OCI-LY7 (cell line): ENCODE results near the gene PCDHGA4. TPM values are rescaled to one million over a fixed set of nuclear protein-coding genes. Genes with fewer than 3 reads are reported as not detected.
A peak's percentile ranks its signal among the peaks of the same experiment; 100 is the strongest.

Experiments used
- BruUV-seq: library from RNA; stranded (reverse); fragments of 400-500 nt; replicated peaks from 2 replicates; lab custom pipeline; 2021; lab: Mats Ljungman, UMichigan
- CTCF ChIA-PET: fragments of 300-600 bp; sonication (Branson Sonifier 250); formaldehyde crosslinking; loops from one replicate; lab custom pipeline; 2022; ENCODE audit warnings: antibody characterized with exemption; ENCODE audit not compliant: unreplicated experiment; lab: Charles Lee
- POLR2A ChIA-PET: fragments of 300-600 bp; sonication (Branson Sonifier 250); formaldehyde crosslinking; loops from one replicate; lab custom pipeline; 2022; ENCODE audit warnings: antibody characterized with exemption; lab: Charles Lee
- DNase-seq: peaks from one replicate; pipeline ENCODE4 v3.0.0-alpha.2; 2015; ENCODE audit warnings: low spot score
- H2AFZ ChIP-seq: fragments of 200-600 bp; sonication (generic), shearing (Covaris generic); 2 replicates; pipeline ENCODE4 v1.6.1; 2014; ENCODE audit warnings: mild to moderate bottlenecking, antibody characterized with exemption, low read length, moderate library complexity
- H3K27ac ChIP-seq: fragments of 200-600 bp; sonication (generic); 2 replicates; pipeline ENCODE4 v1.5.1; 2014; ENCODE audit warnings: mixed run types, low read depth, mild to moderate bottlenecking, moderate library complexity, low read length, inconsistent platforms; ENCODE audit not compliant: poor library complexity, severe bottlenecking
- H3K36me3 ChIP-seq: fragments of 200-600 bp; sonication (generic); 2 replicates; pipeline ENCODE4 v1.6.1; 2014; ENCODE audit warnings: mild to moderate bottlenecking, antibody characterized with exemption, low read length, moderate library complexity, mixed read lengths; ENCODE audit not compliant: insufficient read depth
- H3K4me1 ChIP-seq: fragments of 200-600 bp; sonication (generic); 2 replicates; pipeline ENCODE4 v1.5.1; 2014; ENCODE audit warnings: mild to moderate bottlenecking, low read length; ENCODE audit not compliant: insufficient read depth, poor library complexity, severe bottlenecking
- H3K4me2 ChIP-seq: fragments of 200-600 bp; sonication (generic); 2 replicates; pipeline ENCODE4 v1.6.1; 2014; ENCODE audit warnings: mild to moderate bottlenecking, low read length
- H3K4me3 ChIP-seq: fragments of 200-600 bp; sonication (generic); 2 replicates; pipeline ENCODE4 v1.5.1; 2014; ENCODE audit warnings: mild to moderate bottlenecking, low read depth, low read length; ENCODE audit not compliant: poor library complexity, severe bottlenecking
- H3K79me2 ChIP-seq: fragments of 200-600 bp; sonication (generic); 2 replicates; pipeline ENCODE4 v1.6.1; 2016; ENCODE audit warnings: low read depth, mild to moderate bottlenecking, low read length, moderate library complexity, mixed read lengths; ENCODE audit not compliant: insufficient read depth
- H3K9me2 ChIP-seq: fragments of 200-600 bp; sonication (generic); 2 replicates; pipeline ENCODE4 v1.6.1; 2016; ENCODE audit warnings: mild to moderate bottlenecking, low read length, mixed read lengths; ENCODE audit not compliant: insufficient read depth
- H3K9me3 ChIP-seq: fragments of 200-600 bp; sonication (generic); 2 replicates; pipeline ENCODE4 v1.6.1; 2014; ENCODE audit warnings: mild to moderate bottlenecking, mixed run types, low read length, mixed read lengths
- H4K20me1 ChIP-seq: fragments of 200-600 bp; sonication (generic); 2 replicates; pipeline ENCODE4 v1.6.1; 2014; ENCODE audit warnings: mild to moderate bottlenecking, antibody characterized with exemption, low read length, moderate library complexity, mixed read lengths; ENCODE audit not compliant: insufficient read depth
- EZH2phosphoT487 ChIP-seq: fragments of 200-600 bp; sonication (generic); IDR thresholded peaks from 2 replicates; pipeline ENCODE4 v1.6.1; 2018; ENCODE audit warnings: low read depth, borderline replicate concordance, mild to moderate bottlenecking, mixed run types, antibody characterized with exemption, low read length, moderate library complexity, mixed read lengths
- intact Hi-C: fragments of 100-400 bp; cut with micrococcal nuclease; formaldehyde crosslinking; loops from one replicate; pipeline ENCODE4 v1.10.0; 2022; ENCODE audit not compliant: unreplicated experiment
- total RNA-seq, 2 experiments: library from RNA; depleted of rRNA in 1 of 2; stranded (reverse); fragments of >200 nt in 1 of 2; shearing (Covaris generic) in 1 of 2; gene quantifications; 2 replicates each; pipeline ENCODE4 v1.2.3, GENCODE V29; 2014 to 2022
- TF ChIP-seq, protein P1 (sequence below): fragments of 200-600 bp; sonication (generic); conservative IDR thresholded peaks from 2 replicates; pipeline ENCODE4 v1.5.1; 2014; ENCODE audit warnings: mild to moderate bottlenecking, antibody characterized with exemption, low read length, moderate library complexity, mixed read lengths

PCDHGA4 gene
- total RNA-seq, 2 experiments from 2014 or later = 1.9 to 3.5 TPM

DNA sequence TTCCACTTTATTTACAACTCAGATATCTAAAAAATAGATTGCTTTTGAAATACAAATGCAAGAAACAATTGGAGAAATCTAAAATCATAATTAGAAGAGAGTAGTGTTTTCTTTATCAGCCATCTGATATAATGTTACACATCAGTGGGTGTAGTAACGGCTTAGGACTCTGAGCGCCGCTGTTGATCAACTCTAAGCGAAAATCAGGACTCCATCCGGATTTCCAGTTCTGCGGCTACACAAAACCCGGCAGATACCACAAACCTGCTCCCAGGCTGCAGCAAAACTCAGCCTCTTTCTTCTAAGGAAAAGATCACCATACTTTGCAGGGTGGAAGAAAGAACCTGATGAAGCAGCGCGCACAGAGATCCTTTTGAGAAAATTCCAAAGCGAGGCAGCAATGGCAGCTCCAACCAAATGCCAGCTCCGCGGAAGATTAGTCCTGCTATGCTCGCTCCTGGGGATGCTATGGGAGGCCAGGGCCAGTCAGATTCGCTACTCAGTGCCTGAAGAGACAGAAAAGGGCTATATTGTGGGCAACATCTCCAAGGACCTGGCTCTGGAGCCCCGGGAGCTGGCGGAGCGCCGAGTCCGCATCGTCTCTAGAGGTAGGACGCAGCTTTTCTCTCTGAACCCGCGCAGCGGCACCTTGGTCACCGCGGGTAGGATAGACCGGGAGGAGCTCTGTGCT is 47.9 kb downstream of the PCDHGA4 start, which contains the start of gene PCDHGA9:
PCDHGA9 (plus strand) TSS at position 226 of the 691 bp plus-strand sequence; CDS start at position 401, 175 bp downstream.
- no peaks in the 10 kb centered on the region for H3K9me2 ChIP-seq
- H3K4me2 ChIP-seq = no peak within 1 kb of the TSS
- H3K79me2 ChIP-seq = no peaks in the 10 kb centered on the region
- DNase-seq = no peak
- CTCF ChIA-PET = no interaction called here
- no peaks in the 10 kb centered on the region for H3K36me3 ChIP-seq
- no peak within 1 kb of the TSS for H3K27ac ChIP-seq
- no peak for TF ChIP-seq EZH2phosphoT487
- TF ChIP-seq, protein P1, sequence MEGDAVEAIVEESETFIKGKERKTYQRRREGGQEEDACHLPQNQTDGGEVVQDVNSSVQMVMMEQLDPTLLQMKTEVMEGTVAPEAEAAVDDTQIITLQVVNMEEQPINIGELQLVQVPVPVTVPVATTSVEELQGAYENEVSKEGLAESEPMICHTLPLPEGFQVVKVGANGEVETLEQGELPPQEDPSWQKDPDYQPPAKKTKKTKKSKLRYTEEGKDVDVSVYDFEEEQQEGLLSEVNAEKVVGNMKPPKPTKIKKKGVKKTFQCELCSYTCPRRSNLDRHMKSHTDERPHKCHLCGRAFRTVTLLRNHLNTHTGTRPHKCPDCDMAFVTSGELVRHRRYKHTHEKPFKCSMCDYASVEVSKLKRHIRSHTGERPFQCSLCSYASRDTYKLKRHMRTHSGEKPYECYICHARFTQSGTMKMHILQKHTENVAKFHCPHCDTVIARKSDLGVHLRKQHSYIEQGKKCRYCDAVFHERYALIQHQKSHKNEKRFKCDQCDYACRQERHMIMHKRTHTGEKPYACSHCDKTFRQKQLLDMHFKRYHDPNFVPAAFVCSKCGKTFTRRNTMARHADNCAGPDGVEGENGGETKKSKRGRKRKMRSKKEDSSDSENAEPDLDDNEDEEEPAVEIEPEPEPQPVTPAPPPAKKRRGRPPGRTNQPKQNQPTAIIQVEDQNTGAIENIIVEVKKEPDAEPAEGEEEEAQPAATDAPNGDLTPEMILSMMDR = peak; percentile 26; the same call in 1 of the 2 replicates
- POLR2A ChIA-PET = interaction anchor here (0.6 kb wide), 1 partner anchor 72 kb away, joined by 6 read pairs; no protein-coding TSS in a partner anchor
- no peaks in the 10 kb centered on the region for H4K20me1 ChIP-seq
- no peaks in the 10 kb centered on the region for H3K9me3 ChIP-seq
- intact Hi-C loops = no loop called here
- H2AFZ ChIP-seq = no peak within 1 kb of the TSS
- no peak within 1 kb of the TSS for H3K4me3 ChIP-seq
- BruUV-seq = no TSS peak
- H3K4me1 ChIP-seq = no peaks in the 10 kb centered on the region

DNA sequence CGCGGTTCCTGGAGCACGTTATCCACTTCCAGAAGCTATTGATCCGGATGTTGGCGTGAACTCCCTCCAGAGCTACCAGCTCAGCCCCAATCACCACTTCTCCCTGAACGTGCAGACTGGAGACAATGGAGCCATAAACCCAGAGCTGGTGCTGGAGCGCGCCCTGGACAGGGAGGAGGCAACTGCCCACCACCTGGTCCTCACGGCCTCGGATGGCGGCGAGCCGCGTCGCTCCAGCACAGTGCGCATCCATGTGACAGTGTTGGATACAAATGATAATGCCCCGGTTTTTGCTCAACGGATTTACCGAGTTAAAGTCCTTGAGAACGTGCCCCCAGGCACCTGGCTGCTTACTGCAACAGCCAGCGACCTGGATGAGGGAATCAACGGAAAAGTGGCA is 48.6 kb downstream of the PCDHGA4 start:
- DNase-seq = no peak
- BruUV-seq = no TSS peak
- CTCF ChIA-PET = no interaction called here
- H3K4me2 ChIP-seq = no peak overlapping the region
- H4K20me1 ChIP-seq = no peaks in the 10 kb centered on the region
- no peaks in the 10 kb centered on the region for H3K36me3 ChIP-seq
- no peak overlapping the region for H3K4me3 ChIP-seq
- intact Hi-C loops = no loop called here
- H3K9me3 ChIP-seq = no peaks in the 10 kb centered on the region
- H3K4me1 ChIP-seq = no peaks in the 10 kb centered on the region
- H3K27ac ChIP-seq = no peak overlapping the region
- H2AFZ ChIP-seq = no peak overlapping the region
- H3K9me2 ChIP-seq = no peaks in the 10 kb centered on the region
- no peak for TF ChIP-seq EZH2phosphoT487
- TF ChIP-seq, protein P1 = no peak
- no peaks in the 10 kb centered on the region for H3K79me2 ChIP-seq
- POLR2A ChIA-PET = interaction anchor here (0.6 kb wide), 1 partner anchor 73 kb away, joined by 6 read pairs; no protein-coding TSS in a partner anchor

Other genes with a start within 250 kb of the PCDHGA4 start
Only the 30 nearest of the 36 such genes appear.
- 0.06 TPM in 1 of 2 replicates, not detected in the other for gene PCDHB9, start 167.9 kb upstream of the PCDHGA4 start, total RNA-seq (2014; rRNA removed; shearing (Covaris generic))
- gene PCDHB9, start 167.9 kb upstream of the PCDHGA4 start, total RNA-seq (2022) = 0.33 TPM in 1 of 2 replicates, not detected in the other
- gene PCDHB10, start 162.7 kb upstream of the PCDHGA4 start, total RNA-seq (2014; rRNA removed; shearing (Covaris generic)) = 0.08 TPM in 1 of 2 replicates, not detected in the other
- not detected in 2 replicates for gene PCDHB10, start 162.7 kb upstream of the PCDHGA4 start, total RNA-seq (2022)
- not detected in 2 replicates for gene PCDHB11, start 155.4 kb upstream of the PCDHGA4 start, total RNA-seq (2014; rRNA removed; shearing (Covaris generic))
- gene PCDHB11, start 155.4 kb upstream of the PCDHGA4 start, total RNA-seq (2022) = not detected in 2 replicates
- gene PCDHB12, start 146.3 kb upstream of the PCDHGA4 start, total RNA-seq (2014; rRNA removed; shearing (Covaris generic)) = not detected in 2 replicates
- gene PCDHB12, start 146.3 kb upstream of the PCDHGA4 start, total RNA-seq (2022) = not detected in 2 replicates
- gene PCDHB13, start 141.1 kb upstream of the PCDHGA4 start, total RNA-seq (2014; rRNA removed; shearing (Covaris generic)) = 0.22 TPM in 1 of 2 replicates, not detected in the other
- not detected in 2 replicates for gene PCDHB13, start 141.1 kb upstream of the PCDHGA4 start, total RNA-seq (2022)
- 0.22 TPM in 1 of 2 replicates, not detected in the other for gene PCDHB14, start 131.7 kb upstream of the PCDHGA4 start, total RNA-seq (2014; rRNA removed; shearing (Covaris generic))
- not detected in 2 replicates for gene PCDHB14, start 131.7 kb upstream of the PCDHGA4 start, total RNA-seq (2022)
- gene PCDHB15, start 109.6 kb upstream of the PCDHGA4 start, total RNA-seq (2014; rRNA removed; shearing (Covaris generic)) = not detected in 2 replicates
- gene PCDHB15, start 109.6 kb upstream of the PCDHGA4 start, total RNA-seq (2022) = not detected in 2 replicates
- 0.16 and 0.95 TPM in 2 replicates for gene SLC25A2, start 51.0 kb upstream of the PCDHGA4 start, total RNA-seq (2014; rRNA removed; shearing (Covaris generic))
- gene SLC25A2, start 51.0 kb upstream of the PCDHGA4 start, total RNA-seq (2022) = 0.70 and 1.6 TPM in 2 replicates
- 115 and 126 TPM in 2 replicates for gene TAF7, start 34.2 kb upstream of the PCDHGA4 start, total RNA-seq (2014; rRNA removed; shearing (Covaris generic))
- gene TAF7, start 34.2 kb upstream of the PCDHGA4 start, total RNA-seq (2022) = 103 and 113 TPM in 2 replicates
- gene PCDHGA1, start 24.5 kb upstream of the PCDHGA4 start, total RNA-seq (2014; rRNA removed; shearing (Covaris generic)) = 1.3 and 1.8 TPM in 2 replicates
- gene PCDHGA1, start 24.5 kb upstream of the PCDHGA4 start, total RNA-seq (2022) = 1.7 and 1.9 TPM in 2 replicates
- 0.19 and 0.51 TPM in 2 replicates for gene PCDHGA2, start 16.3 kb upstream of the PCDHGA4 start, total RNA-seq (2014; rRNA removed; shearing (Covaris generic))
- gene PCDHGA2, start 16.3 kb upstream of the PCDHGA4 start, total RNA-seq (2022) = 0.74 and 1.1 TPM in 2 replicates
- gene PCDHGA3, start 11.2 kb upstream of the PCDHGA4 start, total RNA-seq (2014; rRNA removed; shearing (Covaris generic)) = 0.21 and 0.25 TPM in 2 replicates
- 0.36 and 0.65 TPM in 2 replicates for gene PCDHGA3, start 11.2 kb upstream of the PCDHGA4 start, total RNA-seq (2022)
- gene PCDHGB1, start 4.9 kb upstream of the PCDHGA4 start, total RNA-seq (2014; rRNA removed; shearing (Covaris generic)) = 2.8 and 4.1 TPM in 2 replicates
- 2.8 and 3.0 TPM in 2 replicates for gene PCDHGB1, start 4.9 kb upstream of the PCDHGA4 start, total RNA-seq (2022)
- gene PCDHGB2, start 5.0 kb downstream of the PCDHGA4 start, total RNA-seq (2014; rRNA removed; shearing (Covaris generic)) = 8.3 and 9.3 TPM in 2 replicates
- 9.2 and 10.9 TPM in 2 replicates for gene PCDHGB2, start 5.0 kb downstream of the PCDHGA4 start, total RNA-seq (2022)
- 5.2 and 6.1 TPM in 2 replicates for gene PCDHGA5, start 9.1 kb downstream of the PCDHGA4 start, total RNA-seq (2014; rRNA removed; shearing (Covaris generic))
- gene PCDHGA5, start 9.1 kb downstream of the PCDHGA4 start, total RNA-seq (2022) = 4.6 and 4.9 TPM in 2 replicates
- gene PCDHGB3, start 15.2 kb downstream of the PCDHGA4 start, total RNA-seq (2014; rRNA removed; shearing (Covaris generic)) = 3.5 and 5.8 TPM in 2 replicates
- gene PCDHGB3, start 15.2 kb downstream of the PCDHGA4 start, total RNA-seq (2022) = 6.1 and 6.3 TPM in 2 replicates
- gene PCDHGA6, start 18.9 kb downstream of the PCDHGA4 start, total RNA-seq (2014; rRNA removed; shearing (Covaris generic)) = 6.3 and 7.2 TPM in 2 replicates
- 5.5 and 6.2 TPM in 2 replicates for gene PCDHGA6, start 18.9 kb downstream of the PCDHGA4 start, total RNA-seq (2022)
- 4.7 and 6.4 TPM in 2 replicates for gene PCDHGA7, start 27.7 kb downstream of the PCDHGA4 start, total RNA-seq (2014; rRNA removed; shearing (Covaris generic))
- gene PCDHGA7, start 27.7 kb downstream of the PCDHGA4 start, total RNA-seq (2022) = 5.6 TPM in 2 replicates
- 8.7 and 9.3 TPM in 2 replicates for gene PCDHGB4, start 32.7 kb downstream of the PCDHGA4 start, total RNA-seq (2014; rRNA removed; shearing (Covaris generic))
- 6.5 and 6.9 TPM in 2 replicates for gene PCDHGB4, start 32.7 kb downstream of the PCDHGA4 start, total RNA-seq (2022)
- gene PCDHGA8, start 37.6 kb downstream of the PCDHGA4 start, total RNA-seq (2014; rRNA removed; shearing (Covaris generic)) = 5.0 and 5.3 TPM in 2 replicates
- 3.8 and 4.7 TPM in 2 replicates for gene PCDHGA8, start 37.6 kb downstream of the PCDHGA4 start, total RNA-seq (2022)
- gene PCDHGB5, start 42.9 kb downstream of the PCDHGA4 start, total RNA-seq (2014; rRNA removed; shearing (Covaris generic)) = 3.8 and 5.1 TPM in 2 replicates
- gene PCDHGB5, start 42.9 kb downstream of the PCDHGA4 start, total RNA-seq (2022) = 7.1 and 8.6 TPM in 2 replicates
- gene PCDHGA9, start 47.8 kb downstream of the PCDHGA4 start, total RNA-seq (2014; rRNA removed; shearing (Covaris generic)) = 3.7 and 5.9 TPM in 2 replicates
- gene PCDHGA9, start 47.8 kb downstream of the PCDHGA4 start, total RNA-seq (2022) = 5.2 and 5.7 TPM in 2 replicates
- gene PCDHGB6, start 53.0 kb downstream of the PCDHGA4 start, total RNA-seq (2014; rRNA removed; shearing (Covaris generic)) = 3.2 and 4.7 TPM in 2 replicates
- gene PCDHGB6, start 53.0 kb downstream of the PCDHGA4 start, total RNA-seq (2022) = 4.1 and 4.5 TPM in 2 replicates
- 2.7 and 4.9 TPM in 2 replicates for gene PCDHGA10, start 58.0 kb downstream of the PCDHGA4 start, total RNA-seq (2014; rRNA removed; shearing (Covaris generic))
- gene PCDHGA10, start 58.0 kb downstream of the PCDHGA4 start, total RNA-seq (2022) = 3.4 and 3.9 TPM in 2 replicates
- 3.3 and 3.9 TPM in 2 replicates for gene PCDHGB7, start 62.7 kb downstream of the PCDHGA4 start, total RNA-seq (2014; rRNA removed; shearing (Covaris generic))
- gene PCDHGB7, start 62.7 kb downstream of the PCDHGA4 start, total RNA-seq (2022) = 4.5 and 5.4 TPM in 2 replicates
- gene PCDHGA11, start 66.0 kb downstream of the PCDHGA4 start, total RNA-seq (2014; rRNA removed; shearing (Covaris generic)) = 4.8 and 6.8 TPM in 2 replicates
- gene PCDHGA11, start 66.0 kb downstream of the PCDHGA4 start, total RNA-seq (2022) = 3.4 and 4.1 TPM in 2 replicates
- gene PCDHGA12, start 75.5 kb downstream of the PCDHGA4 start, total RNA-seq (2014; rRNA removed; shearing (Covaris generic)) = 2.6 and 3.9 TPM in 2 replicates
- gene PCDHGA12, start 75.5 kb downstream of the PCDHGA4 start, total RNA-seq (2022) = 3.0 and 3.4 TPM in 2 replicates
- 20.4 and 27.2 TPM in 2 replicates for gene PCDHGC3, start 120.9 kb downstream of the PCDHGA4 start, total RNA-seq (2014; rRNA removed; shearing (Covaris generic))
- 59.7 and 60.0 TPM in 2 replicates for gene PCDHGC3, start 120.9 kb downstream of the PCDHGA4 start, total RNA-seq (2022)
- gene PCDHGC4, start 130.0 kb downstream of the PCDHGA4 start, total RNA-seq (2014; rRNA removed; shearing (Covaris generic)) = 6.3 and 8.4 TPM in 2 replicates
- 6.4 and 7.0 TPM in 2 replicates for gene PCDHGC4, start 130.0 kb downstream of the PCDHGA4 start, total RNA-seq (2022)
- gene PCDHGC5, start 134.1 kb downstream of the PCDHGA4 start, total RNA-seq (2014; rRNA removed; shearing (Covaris generic)) = 3.0 and 4.4 TPM in 2 replicates
- gene PCDHGC5, start 134.1 kb downstream of the PCDHGA4 start, total RNA-seq (2022) = 5.0 and 5.4 TPM in 2 replicates